GM21528 (cell line): ENCODE results near the gene ATXN2L.

Experiments used
- ATAC-seq: cut with Tn5 transposase; IDR thresholded peaks from one replicate; pipeline ENCODE4 v1.9.1; 2021; ENCODE audit warnings: mild to moderate bottlenecking, moderate library complexity; ENCODE audit not compliant: unreplicated experiment, low FRiP score

ATXN2L gene

GRCh38 chr16:28835864-28836760 is 13.3 kb downstream of the ATXN2L start:
- no peak for ATAC-seq

- no peak for ATAC-seq
Measured at GRCh38 chr16:28836761-28837064, 13.9 kb downstream of the ATXN2L start.

GRCh38 chr16:28837672-28838557 is 15.1 kb downstream of the ATXN2L start:
- no peak for ATAC-seq

GRCh38 chr16:28838558-28838918 is 15.7 kb downstream of the ATXN2L start:
- ATAC-seq, result no peak

- ATAC-seq, result no peak
Measured at GRCh38 chr16:28839004-28839639, 16.3 kb downstream of the ATXN2L start.

GRCh38 chr16:28839899-28840298 is 17.1 kb downstream of the ATXN2L start:
- ATAC-seq, result no peak

GRCh38 chr16:28842696-28843095 is 19.9 kb downstream of the ATXN2L start:
- ATAC-seq, result no peak

GRCh38 chr16:28843766-28844165 is 21.0 kb downstream of the ATXN2L start:
- ATAC-seq, result no peak

GRCh38 chr16:28844226-28844885 is 21.6 kb downstream of the ATXN2L start:
- ATAC-seq, result no peak

- no peak for ATAC-seq
Measured at GRCh38 chr16:28845293-28845692, 22.5 kb downstream of the ATXN2L start.

GRCh38 chr16:28845761-28846079 is 22.9 kb downstream of the ATXN2L start:
- ATAC-seq, result peak; percentile 12

GRCh38 chr16:28846080-28846932 is 23.5 kb downstream of the ATXN2L start, which contains the start of gene TUFM:
TSS of gene TUFM (minus strand) at chr16:28846348. CDS start at chr16:28846269, 79 bp downstream.
- ATAC-seq, result peak; percentile 83

GRCh38 chr16:28846933-28847273 is 24.1 kb downstream of the ATXN2L start:
- ATAC-seq, result no peak

- no peak for ATAC-seq
Measured at GRCh38 chr16:28858421-28858820, 35.6 kb downstream of the ATXN2L start.

GRCh38 chr16:28859326-28859725 is 36.5 kb downstream of the ATXN2L start:
- no peak for ATAC-seq

GRCh38 chr16:28863929-28864793 is 41.4 kb downstream of the ATXN2L start:
- no peak for ATAC-seq

GRCh38 chr16:28865001-28865688 is 42.3 kb downstream of the ATXN2L start:
- no peak for ATAC-seq

GRCh38 chr16:28865722-28866453 is 43.1 kb downstream of the ATXN2L start:
- no peak for ATAC-seq
